ENCODE results near the gene SLC9C2.

SLC9C2 gene

GRCh38 chr1:173451981-173452380 is 150.9 kb downstream of the SLC9C2 start:
- DNase-seq (ENCODE audit: low spot score), result no peak
